SHP77 treated with DMSO at 0.1 percent for 48 hours (cell line): ENCODE measurements around the gene CEP170.
"Not testable (repeated sequence)": the region's sequence is repeated elsewhere in the genome, so short reads cannot be mapped to it uniquely, and the experiment has no call there.

Experiments
- DNase-seq: peaks from one replicate; lab custom pipeline; 2025; lab: John Stamatoyannopoulos, UW

CEP170 gene

DNA sequence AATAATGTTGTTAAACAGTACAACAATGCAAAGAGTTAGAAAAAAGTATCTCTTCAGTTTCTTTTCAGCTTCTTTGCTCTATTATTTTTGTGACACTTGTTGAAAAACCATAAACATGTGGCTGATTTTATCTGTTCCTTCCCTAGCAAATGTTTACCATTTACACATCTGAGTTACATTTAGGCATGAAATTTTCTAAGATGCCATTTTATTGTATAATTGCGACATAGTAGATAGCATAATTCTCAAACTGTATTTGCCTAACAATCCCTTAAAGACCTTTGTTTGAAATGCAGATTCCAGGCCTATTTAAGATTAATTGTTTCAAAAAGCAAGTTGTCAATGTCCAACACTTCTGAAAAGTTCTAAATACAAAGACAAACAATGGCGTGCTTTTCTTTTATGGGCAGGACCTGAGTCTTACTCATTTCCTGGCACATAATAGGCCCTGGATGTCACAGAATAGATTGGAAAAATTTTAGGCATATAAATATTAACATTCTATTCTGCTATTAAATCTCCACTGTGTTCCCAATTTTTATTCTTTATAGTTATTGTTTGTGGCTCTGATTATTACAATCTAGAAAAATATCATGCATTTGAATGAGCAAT, 81.2 kb downstream of the CEP170 start:
- not testable (repeated sequence) for DNase-seq

DNA sequence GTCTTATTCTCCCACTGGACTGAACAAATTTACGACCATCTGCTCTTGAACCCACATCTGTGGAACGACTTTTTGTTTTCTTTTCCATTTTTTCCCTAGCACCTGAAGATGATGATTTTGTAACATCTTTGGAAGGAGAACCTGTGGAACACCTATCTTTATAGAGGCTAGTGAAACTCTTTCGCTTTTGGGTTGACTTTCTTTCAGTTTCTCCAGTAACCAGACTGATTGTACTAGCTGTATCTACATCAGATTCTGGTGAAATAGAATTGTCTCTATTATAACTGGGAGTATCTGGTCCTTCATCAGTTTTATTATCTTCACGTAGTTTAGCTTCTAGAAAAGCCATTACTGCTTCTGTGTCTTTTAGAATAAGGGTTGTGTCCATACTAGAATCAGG, 90.2 kb downstream of the CEP170 start:
- not testable (repeated sequence) for DNase-seq

DNA sequence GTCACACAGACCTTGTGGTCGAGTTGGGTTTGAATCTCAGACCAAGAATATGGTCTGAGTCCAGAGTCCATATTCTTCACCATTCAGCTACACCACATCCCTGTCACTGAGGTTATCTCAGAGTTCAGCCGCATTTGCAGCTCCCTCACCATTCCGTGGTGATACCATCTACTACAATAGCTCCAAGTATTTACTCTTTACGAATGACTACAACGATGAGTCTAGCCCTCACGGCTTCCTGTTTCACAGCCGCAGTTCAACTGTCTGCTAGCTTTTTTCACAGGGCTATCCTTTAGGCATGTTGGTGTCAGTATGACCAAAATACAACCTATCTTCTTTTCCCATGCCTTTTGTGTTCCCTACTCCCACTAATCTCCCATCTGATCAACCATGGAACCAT, 104.2 kb downstream of the CEP170 start:
- DNase-seq, result not testable (repeated sequence)

DNA sequence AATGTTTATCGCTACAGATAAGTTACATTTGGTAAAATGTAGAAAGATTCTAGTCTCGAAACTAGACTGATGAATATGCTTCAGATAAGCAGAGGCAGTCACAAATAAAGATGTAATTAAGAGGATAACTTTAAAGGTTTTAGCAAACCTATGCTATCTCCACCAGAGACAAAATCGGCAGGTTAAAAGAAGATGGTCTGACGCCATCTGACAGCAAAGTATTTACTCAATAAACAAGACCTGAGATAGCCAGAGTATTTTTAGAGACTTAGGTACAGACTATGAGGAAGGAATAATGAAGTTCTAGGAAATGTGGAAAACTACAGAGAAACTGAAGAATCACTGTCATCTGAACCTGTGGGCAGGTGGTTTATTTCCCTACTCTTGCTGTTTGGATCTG, 106.0 kb downstream of the CEP170 start:
- not testable (repeated sequence) for DNase-seq

DNA sequence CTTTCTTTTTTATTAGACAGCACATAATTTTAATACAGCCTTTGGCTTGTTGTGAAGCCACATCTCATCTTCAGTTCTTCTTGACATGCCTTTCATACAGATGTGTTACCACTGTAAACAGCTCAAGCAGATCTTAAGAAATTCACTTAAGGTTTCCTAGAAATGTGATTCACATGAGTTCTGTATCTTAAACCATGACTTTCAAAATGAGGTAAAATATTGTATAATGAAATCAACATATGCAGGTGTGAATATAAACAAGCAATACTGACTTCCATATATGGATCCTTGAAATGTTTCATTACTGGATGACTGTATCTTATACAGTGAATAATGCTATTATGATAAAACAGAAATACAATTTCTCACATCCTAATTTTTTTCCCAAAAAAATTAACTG, 107.7 kb downstream of the CEP170 start:
- DNase-seq, result not testable (repeated sequence)

DNA sequence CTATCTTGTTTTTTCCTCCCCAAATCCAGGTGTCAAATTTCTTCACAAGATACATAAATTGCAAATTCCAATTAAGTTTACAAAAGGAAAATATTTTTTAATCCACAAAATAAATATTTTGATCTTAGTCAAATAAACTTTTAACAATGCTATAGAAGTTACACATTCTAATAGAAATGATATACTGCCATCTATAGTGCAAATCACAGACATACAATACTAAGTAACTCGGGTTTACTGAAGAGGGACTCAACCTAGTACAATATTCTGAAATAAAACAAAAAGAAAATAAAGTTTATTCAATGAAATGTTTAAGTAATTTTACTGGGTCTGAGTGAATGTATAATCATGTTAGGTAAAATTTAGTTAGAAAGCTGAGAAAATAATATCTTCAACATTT, 114.6 kb downstream of the CEP170 start:
- not testable (repeated sequence) for DNase-seq

DNA sequence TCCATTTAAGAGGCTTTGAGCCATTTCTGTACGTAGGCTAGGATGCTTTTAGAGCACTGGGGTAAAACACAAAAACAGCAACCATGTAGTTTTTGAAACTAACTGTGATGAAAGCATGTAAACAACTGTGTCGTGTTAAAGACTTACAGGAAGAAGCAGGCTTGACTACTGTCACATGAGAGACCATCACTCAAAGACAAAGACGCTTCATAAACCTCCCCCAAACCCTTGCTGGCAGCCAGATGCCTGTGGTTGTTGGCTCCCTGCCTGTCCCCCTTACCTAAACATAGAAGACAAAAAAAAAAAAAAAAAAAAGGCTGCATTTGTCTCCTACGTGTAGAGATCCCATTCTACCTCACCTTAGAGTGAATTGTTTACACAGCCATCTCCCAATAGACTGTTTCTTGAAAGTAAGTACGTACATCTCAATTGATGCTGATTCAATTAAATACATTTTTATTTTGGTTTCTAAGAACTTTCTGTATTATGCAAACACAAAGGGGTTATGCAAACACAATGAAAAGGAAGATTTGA, 132.1 kb downstream of the CEP170 start:
- not testable (repeated sequence) for DNase-seq

DNA sequence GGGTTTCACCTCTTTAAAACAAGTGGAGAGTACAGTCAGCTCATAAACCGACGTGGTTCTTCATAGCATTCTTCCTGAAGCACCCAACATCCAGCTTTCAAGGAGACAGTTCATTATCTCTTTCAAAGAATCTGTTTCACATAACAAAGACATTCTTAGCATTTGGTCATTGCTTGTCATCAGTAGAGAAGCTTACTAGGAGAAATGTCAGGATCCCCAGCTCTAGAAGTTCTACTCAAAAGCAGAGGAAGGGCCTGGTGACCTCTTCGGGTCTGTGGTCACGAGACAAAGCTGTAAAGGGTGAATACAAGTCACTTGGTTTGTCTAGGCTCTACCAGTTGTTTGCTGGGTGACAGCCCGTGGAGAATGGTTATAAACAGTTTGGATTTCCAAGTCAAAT, 133.1 kb downstream of the CEP170 start:
- DNase-seq, result not testable (repeated sequence)

DNA sequence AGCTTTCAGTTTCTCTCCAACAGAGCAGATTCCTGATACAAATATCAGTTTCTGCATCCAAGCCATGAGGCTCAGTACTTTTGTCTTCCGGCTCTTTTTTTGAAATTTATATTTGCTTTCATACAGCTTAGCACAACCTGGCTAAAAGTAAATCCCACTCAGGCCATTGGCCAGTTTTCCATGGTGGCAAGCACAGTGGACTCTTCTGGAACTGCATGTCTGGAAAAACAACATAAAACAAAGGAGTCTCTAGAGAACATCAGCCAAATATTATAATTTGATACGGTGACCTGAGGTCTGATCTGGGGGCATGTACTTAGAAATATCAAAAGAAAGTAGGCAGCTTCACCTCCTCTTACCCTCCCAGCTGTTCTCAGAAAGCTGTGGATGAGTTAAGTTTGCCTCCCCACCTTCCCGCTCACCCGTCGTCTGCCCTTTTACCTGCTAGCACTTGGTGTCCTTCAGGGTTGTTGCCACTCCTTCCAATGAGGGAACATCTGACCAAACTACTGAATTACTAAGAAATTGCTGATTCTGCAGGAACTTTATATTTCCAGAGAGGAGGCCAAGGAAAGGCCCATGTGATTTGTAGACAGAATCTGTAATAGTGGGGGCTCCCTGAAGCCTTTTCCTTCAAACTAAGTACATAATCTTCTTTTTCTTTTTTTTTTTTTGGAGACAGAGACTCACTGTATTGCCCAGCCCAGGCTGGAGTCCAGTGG, 136.3 kb downstream of the CEP170 start:
- DNase-seq, result not testable (repeated sequence)

DNA sequence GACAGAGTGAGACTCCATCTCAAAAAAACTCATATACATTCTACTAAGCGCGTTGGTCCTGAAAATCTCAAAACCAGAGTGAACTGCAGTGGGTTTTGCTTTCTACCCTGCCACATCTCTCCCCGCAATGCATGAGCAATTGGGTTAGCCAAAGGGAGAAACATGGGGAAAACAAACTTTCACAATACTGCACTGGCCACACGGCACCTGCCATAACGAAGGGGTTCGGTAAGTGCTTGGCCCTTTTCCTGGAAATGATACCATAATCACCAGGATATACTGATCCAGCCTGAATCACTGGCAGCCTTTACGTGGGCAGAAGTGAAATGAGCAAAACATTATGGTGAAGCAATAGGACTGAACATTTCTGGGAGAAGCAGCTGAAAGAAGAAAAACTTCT, 138.9 kb downstream of the CEP170 start:
- DNase-seq, result not testable (repeated sequence)

DNA sequence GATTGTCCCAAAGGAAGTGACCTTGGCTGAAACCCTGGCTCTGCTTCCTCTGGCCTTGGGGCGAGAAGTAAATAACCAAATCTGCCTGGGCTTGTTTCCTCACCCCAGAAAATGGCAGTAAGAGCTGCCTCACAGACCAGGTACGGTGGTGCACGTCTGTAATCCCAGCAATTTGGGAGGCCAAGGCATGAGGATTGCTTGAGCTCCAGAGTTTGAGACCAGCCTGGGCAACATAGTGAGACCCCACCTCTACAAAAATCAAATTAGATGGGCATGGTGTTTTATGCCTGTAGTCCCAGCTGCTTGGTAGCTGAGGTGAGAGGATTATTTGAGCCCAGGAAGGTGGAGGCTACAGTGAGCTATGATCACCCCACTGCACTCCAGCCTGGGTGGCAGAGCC, 140.3 kb downstream of the CEP170 start:
- DNase-seq, result not testable (repeated sequence)

DNA sequence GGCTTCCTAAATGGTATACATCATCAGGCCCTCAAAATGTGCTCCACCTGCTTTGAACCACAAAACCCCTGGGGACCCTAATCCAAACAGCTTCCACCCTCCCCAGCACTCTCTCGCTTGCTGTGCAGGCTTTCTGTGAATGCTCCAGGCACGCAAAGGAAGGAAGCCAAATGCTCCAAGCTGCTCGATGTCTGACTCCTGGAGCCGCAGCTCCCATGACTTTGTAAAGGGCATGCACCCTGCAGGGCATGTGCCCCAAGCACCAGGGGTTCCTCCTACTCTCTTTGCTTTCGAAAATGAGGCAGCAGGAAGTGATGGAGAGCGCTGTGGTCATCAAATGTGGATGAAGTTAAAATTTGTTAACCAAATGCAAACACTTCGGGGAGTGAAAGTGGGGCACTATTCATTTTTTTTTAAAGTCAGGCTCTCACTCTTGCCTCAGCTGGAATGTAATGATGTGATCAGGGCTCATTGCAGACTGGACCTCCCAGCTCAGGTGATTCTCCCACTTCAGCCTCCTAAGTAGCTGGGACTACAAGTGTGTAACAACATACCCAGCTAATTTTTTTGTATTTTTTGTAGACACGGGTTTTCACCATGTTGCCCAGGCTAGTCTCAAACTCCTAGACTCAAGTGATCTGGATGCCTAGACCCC, 140.9 kb downstream of the CEP170 start:
- not testable (repeated sequence) for DNase-seq

DNA sequence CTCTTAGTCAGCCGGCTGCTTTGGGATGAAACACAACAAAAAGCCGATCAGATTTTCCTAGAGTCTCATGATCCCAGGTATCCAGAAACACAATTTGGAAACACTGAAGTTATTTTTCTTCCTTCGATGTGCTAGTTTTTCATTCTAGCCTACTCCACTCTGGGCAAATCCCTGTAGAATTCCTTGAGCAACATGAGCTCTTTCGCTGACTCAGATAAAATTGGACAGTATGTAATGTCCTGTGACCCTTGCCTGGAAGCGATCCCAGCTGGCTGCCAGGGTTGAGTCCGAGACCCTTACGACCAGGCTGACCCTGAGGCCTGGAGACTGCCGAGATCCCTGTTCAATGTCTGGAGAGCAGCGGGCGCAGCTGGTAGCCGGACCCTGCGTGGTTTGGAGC, 147.9 kb downstream of the CEP170 start:
- not testable (repeated sequence) for DNase-seq

DNA sequence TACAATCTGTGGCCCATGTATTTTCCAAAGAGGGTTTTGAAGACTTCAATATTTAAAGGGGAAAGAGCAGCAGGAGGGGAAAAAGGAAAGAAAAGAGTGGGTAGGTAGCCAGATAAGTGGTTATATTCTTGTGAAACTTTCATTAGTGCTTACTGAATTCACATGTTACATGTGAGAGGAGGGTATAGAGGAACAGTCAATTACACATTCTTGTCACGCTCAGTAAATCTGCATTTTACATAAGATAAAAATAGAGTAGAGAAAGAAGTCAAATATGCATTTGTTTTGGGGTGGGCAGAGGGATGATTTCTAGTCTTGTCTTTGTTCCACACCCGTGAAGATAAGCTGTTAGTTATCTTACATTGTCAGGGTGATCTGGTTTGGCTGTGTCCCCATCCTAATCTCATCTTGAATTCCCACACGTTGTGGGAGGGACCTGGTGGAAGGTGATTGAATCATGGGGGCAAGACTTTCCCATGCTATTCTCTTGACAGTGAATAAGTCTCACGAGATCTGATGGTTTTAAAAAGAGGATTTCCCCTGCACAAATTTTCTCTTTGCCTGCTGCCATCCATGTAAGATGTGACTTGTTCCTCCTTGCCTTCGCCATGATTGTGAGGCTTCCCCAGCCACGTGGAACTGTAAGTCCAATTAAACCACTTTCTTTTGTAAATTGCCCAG, 149.3 kb downstream of the CEP170 start:
- DNase-seq, result not testable (repeated sequence)

DNA sequence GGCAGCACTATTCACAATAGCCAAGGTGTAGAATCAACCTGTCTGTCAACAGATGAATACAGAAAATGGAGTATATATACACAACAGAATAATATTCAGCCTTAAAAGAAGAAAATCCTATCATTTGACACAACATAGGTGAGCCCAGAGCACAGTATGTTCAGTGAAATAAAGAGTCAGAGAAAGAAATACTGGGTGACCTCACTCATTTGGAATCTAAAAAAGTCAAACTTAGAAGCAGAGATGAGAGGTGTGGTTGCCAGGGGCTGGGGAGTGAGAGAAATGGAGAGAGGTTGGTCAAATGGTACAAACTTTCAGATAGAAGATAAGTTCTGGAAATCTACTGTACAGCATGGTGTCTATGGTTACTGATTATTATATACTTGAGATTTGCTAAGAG, 150.0 kb downstream of the CEP170 start:
- DNase-seq, result not testable (repeated sequence)

DNA sequence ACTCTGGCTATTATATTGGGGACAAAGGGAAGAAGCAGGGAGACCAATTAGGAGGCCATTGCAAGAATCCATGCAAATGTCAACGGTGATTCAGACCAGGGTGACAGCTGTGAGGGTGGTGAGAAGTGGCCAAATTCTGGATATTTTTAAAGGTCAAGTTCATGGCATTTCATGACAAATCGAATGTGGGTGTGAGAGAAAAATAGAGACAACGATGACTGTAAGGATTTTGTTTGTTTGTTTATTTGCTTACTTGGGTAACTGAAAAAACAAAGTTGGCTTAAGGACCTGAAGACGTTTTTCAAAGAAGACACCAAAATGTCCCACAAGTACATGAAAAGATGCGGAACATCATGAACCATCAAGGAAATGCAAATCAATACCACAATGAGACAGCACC, 150.6 kb downstream of the CEP170 start:
- not testable (repeated sequence) for DNase-seq

DNA sequence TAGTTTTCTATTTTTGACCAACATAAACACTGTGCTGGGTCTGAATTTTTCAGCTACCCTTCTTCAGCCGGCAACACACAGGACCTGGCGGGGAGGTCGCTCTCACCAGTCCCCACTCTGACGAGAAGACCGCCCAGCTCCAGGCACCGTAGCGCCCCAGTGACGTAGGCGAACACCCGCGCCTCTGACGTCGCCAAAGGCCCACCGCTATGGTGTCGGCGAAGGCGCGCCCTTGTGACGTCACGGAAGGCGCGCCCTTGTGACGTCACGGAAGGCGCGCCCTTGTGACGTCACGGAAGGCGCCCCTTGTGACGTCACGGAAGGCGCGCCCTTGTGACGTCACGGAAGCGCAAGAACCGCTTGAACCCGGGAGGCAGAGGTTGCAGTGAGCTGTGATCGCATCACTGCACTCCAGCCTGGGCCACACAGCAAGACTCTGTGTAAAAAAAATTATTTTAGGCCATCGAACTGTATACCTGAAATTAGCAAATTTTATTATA, 153.5 kb downstream of the CEP170 start:
- not testable (repeated sequence) for DNase-seq

DNA sequence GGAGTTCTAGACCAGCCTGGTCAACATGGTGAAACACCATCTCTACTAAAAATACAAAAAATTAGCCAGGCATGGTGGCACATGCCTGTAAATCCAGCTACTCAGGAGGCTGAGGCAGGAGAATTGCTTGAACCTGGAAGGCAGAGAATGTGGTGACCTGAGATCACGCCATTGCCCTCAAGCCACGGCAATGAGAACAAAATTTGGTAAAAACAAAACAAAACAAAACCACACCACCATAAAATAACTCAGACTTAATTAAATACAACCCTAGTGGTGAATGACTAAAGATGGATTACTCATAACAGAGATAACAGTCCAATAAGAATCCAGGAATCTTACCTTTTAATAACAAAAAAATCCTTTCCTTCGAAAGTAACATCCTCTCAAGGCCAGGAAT, 167.7 kb downstream of the CEP170 start:
- not testable (repeated sequence) for DNase-seq
